ENCODE data around the gene KCNV2. TPM values are rescaled to one million over a fixed set of nuclear protein-coding genes. Genes with fewer than 3 reads are reported as not detected.

The KCNV2 gene
- total RNA-seq, 1 donor from 2014 or later: not detected

DNA sequence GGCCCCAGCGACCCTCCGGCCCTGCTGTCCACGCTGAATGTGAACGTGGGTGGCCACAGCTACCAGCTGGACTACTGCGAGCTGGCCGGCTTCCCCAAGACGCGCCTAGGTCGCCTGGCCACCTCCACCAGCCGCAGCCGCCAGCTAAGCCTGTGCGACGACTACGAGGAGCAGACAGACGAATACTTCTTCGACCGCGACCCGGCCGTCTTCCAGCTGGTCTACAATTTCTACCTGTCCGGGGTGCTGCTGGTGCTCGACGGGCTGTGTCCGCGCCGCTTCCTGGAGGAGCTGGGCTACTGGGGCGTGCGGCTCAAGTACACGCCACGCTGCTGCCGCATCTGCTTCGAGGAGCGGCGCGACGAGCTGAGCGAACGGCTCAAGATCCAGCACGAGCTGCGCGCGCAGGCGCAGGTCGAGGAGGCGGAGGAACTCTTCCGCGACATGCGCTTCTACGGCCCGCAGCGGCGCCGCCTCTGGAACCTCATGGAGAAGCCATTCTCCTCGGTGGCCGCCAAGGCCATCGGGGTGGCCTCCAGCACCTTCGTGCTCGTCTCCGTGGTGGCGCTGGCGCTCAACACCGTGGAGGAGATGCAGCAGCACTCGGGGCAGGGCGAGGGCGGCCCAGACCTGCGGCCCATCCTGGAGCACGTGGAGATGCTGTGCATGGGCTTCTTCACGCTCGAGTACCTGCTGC, 839 bp downstream of the KCNV2 start:
- H3K9me3 Mint-ChIP-seq: peaks cover 8% of the 10 kb centered on the region

DNA sequence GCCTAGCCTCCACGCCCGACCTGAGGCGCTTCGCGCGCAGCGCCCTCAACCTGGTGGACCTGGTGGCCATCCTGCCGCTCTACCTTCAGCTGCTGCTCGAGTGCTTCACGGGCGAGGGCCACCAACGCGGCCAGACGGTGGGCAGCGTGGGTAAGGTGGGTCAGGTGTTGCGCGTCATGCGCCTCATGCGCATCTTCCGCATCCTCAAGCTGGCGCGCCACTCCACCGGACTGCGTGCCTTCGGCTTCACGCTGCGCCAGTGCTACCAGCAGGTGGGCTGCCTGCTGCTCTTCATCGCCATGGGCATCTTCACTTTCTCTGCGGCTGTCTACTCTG, 1.4 kb downstream of the KCNV2 start:
- H3K27ac Mint-ChIP-seq: no peak overlapping the region
- ATAC-seq (ENCODE audit: low read depth) (no peak), DNase-seq (no peak)
- ChIA-PET CTCF (no interaction called here), POLR2A (no interaction called here)
- TF ChIP-seq CTCF (IDR thresholded peaks at IDR 0.05): no peak
- intact Hi-C loops (cut with micrococcal nuclease): no loop called here
- no peak overlapping the region for H3K4me3 Mint-ChIP-seq
- peaks cover 4% of the 10 kb centered on the region for H3K36me3 Mint-ChIP-seq (ENCODE audit: low read depth)
- no peaks in the 10 kb centered on the region for H3K27me3 Mint-ChIP-seq
- H3K4me1 Mint-ChIP-seq: no peaks in the 10 kb centered on the region
- peaks cover 8% of the 10 kb centered on the region for H3K9me3 Mint-ChIP-seq

More for the DNA sequence above, 839 bp downstream of the KCNV2 start:
- Mint-ChIP-seq H3K4me3 (no peak overlapping the region), H3K27me3 (no peaks in the 10 kb centered on the region), H3K27ac (no peak overlapping the region), H3K4me1 (no peaks in the 10 kb centered on the region), H3K36me3 (ENCODE audit: low read depth) (peaks cover 4% of the 10 kb centered on the region)
- ChIA-PET CTCF (no interaction called here), POLR2A (no interaction called here)
- intact Hi-C loops (cut with micrococcal nuclease): no loop called here
- DNase-seq (no peak), ATAC-seq (ENCODE audit: low read depth) (no peak)
- TF ChIP-seq CTCF (IDR thresholded peaks at IDR 0.05): no peak

DNA sequence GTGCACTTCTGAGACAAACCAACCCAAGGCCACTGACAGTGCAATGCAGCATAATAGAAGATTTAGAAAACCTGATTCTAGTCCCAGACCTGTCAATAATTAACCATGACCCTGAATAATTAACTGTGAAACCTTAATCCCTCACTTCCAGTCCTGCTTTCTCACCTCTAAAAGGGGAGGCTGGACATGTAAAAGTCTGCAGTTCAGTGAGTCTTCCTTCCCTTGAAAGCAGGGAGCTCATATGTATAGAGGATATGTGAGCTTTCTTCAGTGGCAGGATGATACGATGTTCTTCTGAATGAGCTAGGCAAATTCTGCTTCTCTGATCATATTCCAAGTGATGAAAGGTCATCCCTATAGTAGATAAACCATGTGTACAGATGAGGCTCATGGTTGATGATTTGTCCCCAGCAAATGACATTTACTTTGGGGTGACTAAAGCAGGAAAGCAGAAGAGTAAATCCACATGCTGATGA, 2.9 kb downstream of the KCNV2 start:
- DNase-seq (no peak), ATAC-seq (ENCODE audit: low read depth) (no peak)
- Mint-ChIP-seq H3K36me3 (ENCODE audit: low read depth) (peaks cover 4% of the 10 kb centered on the region), H3K27me3 (no peaks in the 10 kb centered on the region), H3K27ac (no peak overlapping the region), H3K4me1 (no peaks in the 10 kb centered on the region), H3K9me3 (peaks cover 8% of the 10 kb centered on the region), H3K4me3 (no peak overlapping the region)
- ChIA-PET CTCF (no interaction called here), POLR2A (no interaction called here)
- intact Hi-C loops (cut with micrococcal nuclease): loop anchor here (10.0 kb wide), 1 partner anchor 95 kb away; the partner anchor contains the start of gene VLDLR
- TF ChIP-seq CTCF (IDR thresholded peaks at IDR 0.05): no peak

GRCh38 chr9:2722715-2723114, 5.4 kb downstream of the KCNV2 start:
- no peak for TF ChIP-seq CTCF (IDR thresholded peaks at IDR 0.05)
- Mint-ChIP-seq H3K4me1 (peaks cover 2% of the 10 kb centered on the region), H3K27ac (no peak overlapping the region), H3K27me3 (no peaks in the 10 kb centered on the region), H3K9me3 (peaks cover 4% of the 10 kb centered on the region), H3K36me3 (ENCODE audit: low read depth) (peaks cover 4% of the 10 kb centered on the region), H3K4me3 (no peak overlapping the region)
- DNase-seq (no peak), ATAC-seq (ENCODE audit: low read depth) (no peak)
- intact Hi-C loops (cut with micrococcal nuclease): loop anchor here (10.0 kb wide), 1 partner anchor 98 kb away; the partner anchor contains the start of gene VLDLR
- ChIA-PET POLR2A (no interaction called here), CTCF (no interaction called here)

DNA sequence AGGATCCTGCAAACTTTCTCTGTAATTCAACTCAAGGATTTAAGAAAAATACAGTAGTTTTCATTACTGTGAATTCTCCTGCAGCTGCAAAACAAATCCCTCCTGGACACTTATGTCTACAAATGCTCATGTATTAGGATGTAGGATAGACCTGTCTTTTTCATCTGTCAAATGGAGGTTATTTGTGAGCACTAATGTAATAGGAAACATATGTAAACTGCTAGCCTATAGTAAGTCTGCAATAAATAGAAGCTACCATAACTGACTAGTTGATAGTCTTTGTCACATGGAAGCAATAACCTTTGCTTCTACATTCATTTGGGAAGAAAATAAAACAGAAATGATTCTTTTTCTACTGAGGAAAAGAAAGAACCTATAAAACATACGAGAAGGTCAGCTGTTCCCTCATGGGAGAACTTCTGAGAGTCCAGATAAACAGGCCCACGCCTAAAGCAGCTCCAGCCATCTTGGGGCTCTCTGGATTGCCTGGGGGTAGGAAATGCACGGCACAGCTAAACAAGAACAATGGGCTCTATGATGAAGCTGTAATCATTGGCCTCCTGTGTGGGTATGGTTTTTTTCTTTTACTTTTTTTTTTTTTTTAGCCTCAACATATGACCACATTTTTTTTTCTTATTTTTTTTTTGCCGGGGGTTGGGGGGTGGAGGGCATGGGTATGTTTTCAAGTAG, 6.2 kb downstream of the KCNV2 start:
- H3K27ac Mint-ChIP-seq: no peak overlapping the region
- no peaks in the 10 kb centered on the region for H3K27me3 Mint-ChIP-seq
- CTCF ChIA-PET: no interaction called here
- TF ChIP-seq CTCF (IDR thresholded peaks at IDR 0.05): no peak
- DNase-seq (no peak), ATAC-seq (ENCODE audit: low read depth) (no peak)
- H3K36me3 Mint-ChIP-seq (ENCODE audit: low read depth): peaks cover 4% of the 10 kb centered on the region
- POLR2A ChIA-PET: no interaction called here
- intact Hi-C loops (cut with micrococcal nuclease): loop anchor here (10.0 kb wide), 1 partner anchor 99 kb away; the partner anchor contains the start of gene VLDLR
- H3K4me3 Mint-ChIP-seq: no peak overlapping the region
- peaks cover 4% of the 10 kb centered on the region for H3K9me3 Mint-ChIP-seq
- peaks cover 8% of the 10 kb centered on the region for H3K4me1 Mint-ChIP-seq
